GM18498 (cell line): ENCODE data around the gene CTIF.

ENCODE experiments used
- ATAC-seq: cut with Tn5 transposase; IDR thresholded peaks from one replicate; pipeline ENCODE4 v1.9.1; 2021; ENCODE audit warnings: mild to moderate bottlenecking, moderate library complexity; ENCODE audit not compliant: unreplicated experiment

The CTIF gene

DNA sequence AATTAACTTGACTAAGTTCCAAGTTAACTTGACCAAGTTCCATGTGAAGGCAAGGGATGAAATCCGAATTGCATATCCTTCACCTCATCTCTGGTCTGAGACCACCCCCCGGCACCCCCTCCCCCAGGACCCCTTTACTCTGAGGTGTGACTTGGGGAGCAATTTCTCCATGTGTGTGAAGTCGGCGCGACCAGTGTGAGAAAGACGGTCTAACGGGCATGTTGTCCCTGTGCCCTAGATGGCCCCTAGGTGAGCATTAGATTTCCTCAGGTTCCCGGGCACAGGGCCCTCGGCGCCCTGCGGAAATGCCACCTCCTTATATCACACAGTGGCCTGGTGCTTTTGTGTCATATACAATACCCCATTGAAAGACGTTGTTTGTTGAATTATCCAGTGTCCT lies 137.1 kb downstream of the CTIF start:
- no peak for ATAC-seq

DNA sequence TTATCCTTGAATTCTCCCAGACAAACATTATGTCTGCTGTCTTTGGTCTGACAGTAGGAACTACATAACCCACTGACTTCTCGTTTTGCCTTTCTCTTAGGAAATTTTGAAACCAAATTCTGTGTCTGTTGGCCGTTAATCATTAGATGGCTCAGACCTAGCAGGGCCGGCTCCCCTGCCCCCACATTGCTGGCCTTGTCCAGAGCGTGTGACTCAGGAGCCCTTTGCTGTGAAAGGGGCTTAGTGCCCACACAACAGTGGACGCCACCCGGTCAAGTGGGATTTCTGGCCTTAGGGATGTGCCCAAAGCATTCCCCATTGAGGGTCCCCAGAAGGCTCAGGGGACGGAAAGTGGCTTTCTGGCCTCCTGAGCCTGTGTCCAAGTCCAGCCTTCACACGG lies 137.5 kb downstream of the CTIF start:
- no peak for ATAC-seq

DNA sequence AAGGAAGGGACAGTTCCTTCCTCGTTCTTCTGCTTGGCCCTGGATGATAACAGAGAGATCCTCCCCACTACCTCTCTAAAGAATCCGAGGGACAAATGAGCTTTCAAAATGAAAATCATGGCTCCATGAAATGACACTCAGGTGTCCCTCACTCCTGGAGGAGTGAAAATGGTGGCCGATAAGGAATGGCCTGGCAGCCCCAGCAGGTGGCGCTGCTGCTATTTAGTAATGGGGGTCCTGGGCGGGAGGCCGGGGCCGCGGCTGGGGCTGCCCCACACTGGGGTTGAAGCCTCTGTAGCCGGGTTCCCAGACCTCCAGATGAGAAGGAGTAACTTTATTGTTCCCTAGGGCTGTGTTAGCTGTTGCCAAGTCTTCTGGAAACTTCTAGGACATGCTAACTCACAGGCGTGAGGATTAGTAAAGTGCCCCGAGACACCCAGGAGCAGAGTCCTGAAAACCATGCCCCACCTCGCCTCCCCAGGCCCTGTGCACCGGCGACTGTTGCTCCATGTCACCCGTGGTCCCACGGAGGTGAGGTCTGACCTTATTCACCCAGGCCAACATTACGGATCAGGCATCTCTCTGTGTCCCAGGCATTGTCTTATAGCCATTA lies 138.0 kb downstream of the CTIF start:
- ATAC-seq: peak; percentile 62

DNA sequence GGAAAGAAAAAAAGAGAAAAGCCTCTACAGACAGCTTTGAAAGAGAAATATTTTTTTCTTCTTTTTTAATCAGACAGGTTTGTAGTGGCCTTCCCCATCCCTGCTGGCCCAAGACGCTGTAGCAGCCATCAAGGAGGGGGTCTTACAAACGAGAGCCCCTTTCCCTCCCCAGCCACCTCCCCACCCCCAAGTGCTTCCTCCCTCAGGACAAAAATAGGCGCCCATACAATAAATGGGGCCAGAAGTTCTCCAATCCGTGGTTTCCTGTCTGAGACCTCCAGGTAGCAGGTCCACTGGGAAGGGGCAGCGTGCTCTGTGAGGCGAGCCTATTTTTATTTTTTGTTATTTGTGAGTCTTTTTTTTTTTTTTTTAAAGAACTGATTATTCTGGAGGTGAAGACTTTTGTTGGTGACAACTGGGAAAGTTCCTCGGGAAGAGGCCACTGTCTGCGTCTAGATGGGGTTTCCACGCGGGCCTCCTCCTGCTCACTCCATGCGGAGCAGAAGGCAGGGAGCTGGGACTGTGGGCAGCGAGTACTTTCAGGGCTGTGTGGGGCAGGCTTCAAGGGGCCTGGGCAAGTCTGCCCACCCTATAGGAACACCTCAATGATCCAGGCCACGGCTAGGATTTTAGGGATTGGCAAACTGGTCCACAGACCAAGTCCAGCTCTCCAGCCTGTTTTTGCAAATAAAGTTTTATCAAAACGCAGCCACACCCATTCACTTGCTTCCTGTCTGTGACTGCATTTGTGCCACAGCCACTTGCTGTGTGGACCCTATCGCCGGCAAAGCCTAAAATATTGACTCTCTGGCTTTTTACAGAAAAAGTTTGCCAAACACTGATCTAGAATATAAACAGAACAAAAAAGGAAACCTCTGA lies 139.6 kb downstream of the CTIF start:
- ATAC-seq: no peak

DNA sequence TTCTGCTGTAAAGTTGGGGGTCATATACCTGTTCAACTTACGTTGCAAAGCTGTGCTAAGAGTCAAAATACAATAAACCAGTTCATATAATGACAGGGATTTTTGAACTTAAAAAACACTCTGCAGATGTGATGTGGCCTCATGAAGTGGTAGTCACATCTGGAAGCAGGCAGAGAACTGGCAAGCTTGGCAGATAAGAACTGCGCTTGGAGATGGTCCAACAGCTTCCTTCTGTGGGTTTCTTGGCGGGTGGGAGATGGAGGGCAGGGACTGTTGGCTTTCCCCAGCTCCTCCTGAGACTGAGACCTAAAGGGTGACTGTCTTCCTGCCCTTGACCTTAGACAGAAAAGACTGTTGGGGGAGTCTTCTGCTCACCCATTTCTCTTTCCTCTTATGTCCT lies 140.4 kb downstream of the CTIF start:
- no peak for ATAC-seq

DNA sequence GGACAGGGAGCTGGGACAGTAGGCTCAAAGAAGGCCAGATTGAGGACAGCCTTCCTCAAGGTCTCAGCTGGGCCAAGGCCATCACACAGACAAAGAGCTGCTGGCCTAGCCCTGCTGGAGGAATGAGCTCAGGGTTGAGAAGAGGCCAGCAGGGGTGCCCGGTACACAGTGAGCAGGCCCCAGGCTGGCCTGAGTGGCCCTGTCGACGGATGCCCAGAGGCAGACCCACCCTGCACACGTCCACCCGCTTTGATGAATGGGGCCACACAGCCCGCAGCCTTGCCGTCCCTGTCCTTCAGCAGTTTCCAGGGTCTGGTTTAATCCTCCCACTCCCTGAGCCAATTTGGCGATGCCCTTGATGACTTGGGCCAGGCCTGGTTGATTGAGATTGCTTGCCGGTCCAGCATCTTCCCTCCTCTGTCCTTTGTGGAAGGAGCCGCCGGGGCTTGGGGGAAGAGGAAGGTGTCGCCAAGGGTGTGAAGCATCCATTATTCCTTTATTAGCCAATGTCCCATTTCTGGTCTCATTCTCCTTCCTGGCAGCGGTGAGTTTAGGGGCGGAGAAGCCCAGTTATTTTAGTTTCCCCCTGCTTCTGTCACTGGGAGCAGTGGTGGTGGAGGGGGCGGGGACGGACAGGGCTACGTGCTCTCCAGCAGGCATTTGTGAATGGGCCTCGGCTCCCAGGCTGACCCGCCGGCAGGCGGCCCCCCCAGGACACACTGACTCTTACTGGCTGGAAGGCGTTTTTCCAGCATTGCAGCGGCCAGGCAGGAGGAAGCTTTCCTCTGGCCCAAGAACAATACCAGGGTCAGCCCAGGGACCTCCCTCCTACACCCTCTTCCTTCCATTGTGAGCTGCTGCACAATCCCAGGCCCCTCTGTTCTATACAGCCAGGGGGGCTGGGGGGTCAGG lies 141.8 kb downstream of the CTIF start:
- ATAC-seq: no peak

DNA sequence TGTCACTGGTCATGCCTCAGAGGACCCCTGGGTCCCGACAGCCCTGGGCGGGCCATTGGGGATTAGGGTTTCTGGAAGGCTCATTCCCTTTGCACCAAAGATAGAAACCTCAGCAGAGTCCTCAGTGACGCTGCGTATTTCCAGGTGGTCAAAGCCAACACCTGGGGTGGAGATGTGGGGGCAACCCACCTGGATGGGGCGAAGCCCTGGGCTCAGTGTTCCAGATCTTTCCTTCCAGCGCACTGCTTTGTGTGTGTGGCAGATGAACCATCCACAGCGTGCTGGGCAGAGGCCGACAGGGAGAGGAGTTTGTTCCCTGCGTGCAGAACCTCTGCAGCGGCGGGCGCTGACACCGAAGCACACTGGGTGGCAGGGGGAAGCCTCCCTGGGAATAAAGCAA lies 143.9 kb downstream of the CTIF start:
- ATAC-seq: no peak

DNA sequence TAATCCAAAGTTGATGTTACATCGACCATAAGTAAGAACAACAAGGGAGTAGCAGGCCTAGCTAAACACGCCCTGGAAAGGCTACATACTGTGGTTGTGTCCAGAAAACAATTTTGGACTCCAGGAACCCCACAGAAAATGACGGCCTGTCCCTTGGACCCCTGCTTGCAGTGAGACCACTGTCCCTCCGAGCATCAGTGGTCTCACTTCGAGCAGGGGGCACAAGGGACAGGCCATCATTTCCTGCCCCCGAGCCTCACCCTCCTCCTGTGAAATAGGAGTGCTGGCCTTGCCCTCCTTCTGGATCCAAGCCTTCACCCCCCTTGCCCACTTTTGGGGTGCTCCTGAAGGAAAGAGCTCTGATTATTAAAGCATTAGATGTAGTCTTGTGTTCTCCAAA lies 144.4 kb downstream of the CTIF start:
- no peak for ATAC-seq

DNA sequence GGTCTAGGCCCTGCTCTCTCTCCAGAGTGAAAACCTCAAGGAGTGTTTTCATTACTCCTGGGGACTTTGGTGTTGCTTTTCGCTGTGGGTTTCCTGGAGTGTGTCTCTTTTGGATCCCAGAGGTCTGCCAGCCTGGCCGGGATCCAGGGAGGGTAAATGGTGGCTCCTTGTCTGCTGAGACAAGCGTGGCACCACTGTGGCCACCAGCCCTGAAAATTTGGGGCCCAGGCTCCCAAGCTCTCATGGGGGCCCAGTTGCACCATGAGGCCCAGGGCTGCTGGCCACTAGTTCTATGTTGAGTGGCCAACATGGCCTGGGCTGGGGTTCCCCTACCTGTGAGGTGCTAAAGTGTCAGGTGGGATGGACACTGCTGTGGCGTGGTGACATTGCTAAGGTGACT lies 144.8 kb downstream of the CTIF start:
- no peak for ATAC-seq

DNA sequence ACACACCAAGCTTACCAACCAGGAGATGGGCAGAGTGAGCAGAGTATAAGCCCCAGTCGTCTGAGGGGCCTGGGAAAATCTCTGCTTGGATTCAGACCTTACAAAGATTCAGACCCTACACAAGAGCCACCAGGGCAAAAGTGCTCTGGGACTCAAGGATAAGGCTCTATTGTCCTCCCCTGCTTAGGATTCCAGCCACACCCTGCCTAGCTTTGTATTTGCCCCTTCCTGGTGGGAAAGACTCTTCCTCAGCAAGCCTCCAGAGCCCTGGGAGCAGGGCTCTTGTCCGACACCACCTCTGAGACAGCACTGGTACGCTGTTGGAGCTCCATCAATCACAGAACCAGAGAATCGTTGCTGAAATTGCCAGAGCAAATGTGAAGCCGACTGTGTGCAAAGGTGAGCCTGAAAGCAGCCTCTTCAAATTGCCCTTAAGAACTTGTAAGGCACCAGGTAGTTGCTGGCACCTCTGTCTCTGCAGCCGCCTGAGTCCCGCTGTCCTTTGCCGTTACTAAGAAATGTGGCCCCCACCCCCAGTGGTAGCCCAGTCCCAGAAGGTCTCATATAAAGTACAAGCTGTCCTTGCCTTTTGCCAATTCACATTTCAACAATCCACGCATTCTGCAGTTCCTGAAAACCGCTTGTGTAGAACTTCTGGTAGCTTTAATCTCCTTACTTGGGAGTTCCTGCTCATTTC lies 148.7 kb downstream of the CTIF start:
- ATAC-seq: no peak

DNA sequence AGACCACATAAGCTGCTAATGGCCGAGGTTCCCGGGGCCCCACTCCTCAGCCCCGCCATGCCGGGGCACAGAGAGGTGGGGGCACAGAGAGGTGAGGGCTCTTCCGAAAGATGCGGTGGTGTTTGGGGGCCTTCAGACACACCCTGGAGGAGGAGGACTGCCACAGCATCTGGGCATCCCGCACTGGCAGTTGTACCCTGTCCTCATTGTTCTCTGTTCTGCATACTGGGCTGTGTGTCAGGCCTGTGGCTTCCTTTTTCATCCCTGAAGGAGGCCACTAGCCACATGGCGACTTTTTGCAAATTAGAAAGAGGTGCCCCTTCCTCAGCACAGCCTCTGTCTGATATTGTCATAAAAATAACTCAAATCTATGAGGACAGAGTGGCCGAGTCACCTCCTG lies 150.1 kb downstream of the CTIF start:
- no peak for ATAC-seq

DNA sequence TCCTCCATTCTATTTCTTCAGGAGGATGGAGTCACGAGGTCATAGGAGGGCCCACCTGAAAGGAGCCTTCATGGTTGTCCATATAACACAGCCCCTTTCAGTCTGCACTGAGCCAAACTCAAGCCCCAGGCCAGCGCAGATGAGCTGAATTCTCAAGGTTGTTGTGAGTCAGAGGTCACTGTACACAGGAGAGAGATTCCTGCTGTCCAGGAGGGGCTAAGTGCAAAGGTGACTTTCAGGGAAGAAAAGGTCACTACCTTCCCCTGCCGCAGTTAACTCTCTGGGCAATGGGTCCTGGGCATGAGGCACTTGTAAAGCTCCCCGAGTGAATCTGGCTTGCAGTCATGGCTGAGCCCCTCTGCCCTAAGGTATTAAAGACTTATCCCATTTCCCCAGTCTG lies 150.7 kb downstream of the CTIF start:
- ATAC-seq: no peak

DNA sequence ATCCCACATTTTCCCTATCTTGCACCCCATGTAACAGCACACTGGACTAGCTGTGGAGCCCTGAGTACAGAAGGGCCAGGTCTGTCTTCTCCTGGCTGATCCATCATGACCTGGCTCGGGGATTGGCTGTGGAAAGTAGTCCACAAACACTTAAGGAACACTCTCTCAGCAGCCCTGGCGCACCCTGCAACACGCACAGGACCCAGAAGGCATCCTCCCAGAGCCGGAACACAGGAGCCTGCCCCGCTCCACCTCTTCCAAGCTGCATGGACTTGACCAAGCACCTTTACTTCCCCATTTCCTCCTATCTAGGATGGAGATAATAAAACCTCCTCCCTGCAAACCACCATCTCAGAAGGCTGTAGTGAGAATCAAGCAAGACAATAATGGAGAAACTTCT lies 151.7 kb downstream of the CTIF start:
- no peak for ATAC-seq

DNA sequence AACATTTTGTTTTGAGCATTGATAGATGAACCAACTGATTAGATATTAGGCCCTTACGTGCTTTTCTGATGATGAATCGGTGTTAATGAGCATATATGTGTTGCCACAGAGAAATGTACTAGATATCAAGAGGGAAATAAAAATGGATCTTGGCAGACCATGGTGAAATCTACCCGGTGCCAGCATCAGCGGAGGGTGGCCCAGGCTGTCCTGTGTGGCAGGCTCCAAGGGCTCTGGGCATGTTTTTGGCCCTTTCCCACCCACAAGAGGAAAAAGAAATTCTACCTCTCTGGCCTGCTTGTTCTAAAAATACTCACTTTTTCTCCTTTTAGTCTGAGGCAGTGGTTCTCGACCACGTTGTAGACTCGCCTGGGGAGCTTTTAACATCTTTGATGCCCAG lies 154.2 kb downstream of the CTIF start:
- no peak for ATAC-seq

DNA sequence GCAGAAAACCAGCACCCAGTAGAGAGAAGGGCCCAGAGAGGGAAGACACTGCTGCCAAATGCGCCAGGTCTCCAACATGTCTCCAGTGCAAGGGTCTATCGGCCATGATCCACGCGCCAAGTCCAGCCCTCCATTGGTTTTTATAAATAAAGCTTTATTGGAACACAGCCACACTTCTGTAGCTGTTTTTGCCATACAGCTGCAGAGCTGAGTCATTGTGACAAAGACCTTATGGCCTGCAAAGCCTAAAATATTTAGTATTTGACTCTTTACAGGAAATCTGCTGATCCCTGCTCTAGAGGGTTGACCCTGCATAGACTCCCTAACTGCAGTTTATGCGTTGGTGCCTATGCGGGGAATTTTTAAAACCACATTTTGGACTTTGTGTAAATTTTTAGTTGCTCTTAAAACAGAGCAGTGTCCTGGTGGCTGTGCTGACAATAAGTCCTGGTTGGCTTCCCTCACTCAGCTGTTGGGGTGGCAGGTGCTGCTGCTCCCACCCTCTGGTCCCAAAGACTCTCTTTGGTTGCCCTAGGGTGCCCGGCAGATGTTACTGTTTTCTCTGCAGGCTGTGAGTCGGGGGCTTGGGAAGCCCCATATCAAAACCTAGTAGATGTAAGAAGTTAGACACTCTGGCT lies 154.9 kb downstream of the CTIF start:
- ATAC-seq: no peak

DNA sequence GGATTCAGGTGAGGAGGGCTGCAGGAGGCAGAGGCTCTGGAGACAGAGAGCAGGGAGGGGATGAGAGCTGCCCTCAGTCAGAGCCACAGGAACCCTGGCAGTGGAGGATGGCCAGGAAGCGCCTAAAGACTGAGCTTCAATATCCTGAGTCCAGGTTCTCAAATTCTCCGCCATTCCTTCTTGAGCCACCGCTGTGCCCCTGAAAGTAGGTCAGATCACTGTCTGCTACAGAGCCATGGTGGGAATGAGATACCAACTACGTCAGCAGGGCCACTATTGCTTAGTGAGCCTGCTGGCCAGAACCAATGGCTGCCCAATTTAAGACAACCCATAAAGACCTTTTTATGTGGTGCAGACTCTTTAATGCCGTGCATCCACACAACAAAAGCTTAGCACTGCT lies 155.5 kb downstream of the CTIF start:
- ATAC-seq: no peak

DNA sequence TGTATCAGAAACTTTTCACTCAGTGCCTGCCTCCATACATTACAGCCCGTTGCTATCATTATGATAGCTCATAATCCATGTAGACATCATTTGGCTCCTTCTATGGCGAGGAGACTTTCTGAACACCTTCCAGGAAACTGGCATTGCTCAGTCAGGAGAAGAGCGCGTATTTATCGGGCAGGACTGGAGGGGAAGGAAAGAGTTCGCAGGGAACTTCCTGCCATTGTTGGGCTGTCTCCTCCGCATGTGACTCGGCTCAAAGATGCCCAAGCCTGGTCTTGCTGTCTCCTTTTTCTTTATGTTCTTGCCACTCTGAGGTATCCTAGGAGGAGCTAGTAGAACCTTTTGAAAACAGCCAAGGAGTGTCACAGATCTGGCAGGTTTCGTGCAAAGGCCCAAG lies 156.8 kb downstream of the CTIF start:
- no peak for ATAC-seq

DNA sequence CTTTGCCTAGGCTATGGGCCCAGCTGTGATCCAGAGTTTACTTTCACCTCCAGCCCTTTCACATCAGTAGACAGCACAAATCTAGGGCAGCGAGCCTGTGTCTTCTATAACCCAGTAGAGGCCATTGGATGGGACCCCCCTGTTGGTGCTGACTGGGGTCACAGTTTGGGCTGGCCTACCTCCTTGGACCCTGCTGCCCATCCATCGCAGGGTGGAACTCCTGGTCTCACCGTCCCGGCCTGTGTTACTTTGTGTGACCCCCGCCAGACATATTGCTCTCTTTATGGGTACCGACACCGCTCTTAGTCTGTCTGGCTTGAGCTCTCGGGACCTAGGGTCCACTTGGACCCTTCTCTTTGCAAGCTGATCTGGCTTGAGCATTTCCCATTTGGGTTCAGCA lies 157.4 kb downstream of the CTIF start:
- no peak for ATAC-seq

DNA sequence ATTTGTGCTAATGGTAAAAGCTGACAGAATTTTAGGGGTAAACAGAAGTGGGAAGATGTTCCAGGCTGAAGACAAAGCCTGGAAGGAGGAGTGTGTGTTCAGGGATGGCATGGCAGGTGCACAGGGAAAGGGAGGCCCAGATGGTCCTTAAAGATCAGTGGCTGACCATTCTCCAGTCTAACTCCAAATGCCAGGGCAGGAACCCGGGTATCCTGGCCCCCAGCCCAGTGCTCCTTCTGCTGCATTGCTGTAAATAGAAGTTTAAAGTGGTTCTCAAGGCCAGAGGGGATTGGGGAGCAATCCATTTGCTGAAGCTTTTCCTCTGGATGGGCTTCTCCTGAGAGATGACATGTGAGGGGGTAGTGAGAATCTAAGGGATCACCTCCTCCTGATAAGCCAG lies 158.6 kb downstream of the CTIF start:
- ATAC-seq: no peak

DNA sequence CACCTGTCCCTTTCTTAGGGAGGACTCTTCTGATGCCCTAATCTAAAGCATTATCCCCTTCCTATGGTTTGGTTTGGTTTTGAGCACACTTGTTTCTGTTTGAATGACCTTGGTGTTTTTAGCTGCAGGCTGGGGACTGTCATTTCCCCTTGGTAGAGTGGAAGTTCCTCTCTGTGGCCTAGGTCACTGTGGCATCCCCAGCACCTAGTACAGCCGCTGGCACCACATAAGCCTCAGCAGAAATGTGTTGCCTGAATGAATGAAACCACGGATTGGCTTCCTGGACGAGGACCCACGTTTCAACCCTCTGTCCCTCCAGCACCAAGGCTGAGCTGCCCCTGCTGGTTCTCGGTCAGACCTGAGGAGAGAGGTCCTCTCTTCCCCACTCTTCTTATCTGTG lies 159.9 kb downstream of the CTIF start:
- no peak for ATAC-seq

DNA sequence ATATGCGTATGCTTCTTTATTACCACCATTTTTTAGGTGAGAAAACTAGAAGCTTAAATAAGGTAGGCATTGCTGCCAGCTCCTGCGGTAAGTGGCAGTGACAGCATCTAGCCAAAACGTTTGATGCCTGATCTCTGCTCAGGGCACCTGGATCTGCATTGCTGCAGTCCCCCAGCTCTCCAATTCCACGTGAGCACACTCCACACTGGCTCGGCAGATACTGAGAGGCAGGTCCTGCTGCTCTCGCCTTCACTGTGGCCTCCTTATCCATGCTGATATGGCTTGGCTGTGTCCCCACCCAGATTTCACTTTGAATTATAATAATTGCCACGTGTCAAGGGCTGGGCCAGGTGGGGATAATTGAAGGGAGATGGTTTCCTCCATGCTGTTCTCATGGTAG lies 160.9 kb downstream of the CTIF start:
- no peak for ATAC-seq
